HepG2 (cell line): ENCODE data around the gene GTF3C5. TPM values are rescaled to one million over a fixed set of nuclear protein-coding genes. Genes with fewer than 3 reads are reported as not detected.
"Not testable (repeated sequence)": the region's sequence is repeated elsewhere in the genome, so short reads cannot be mapped to it uniquely, and the experiment has no call there.

Experiments used
- ATAC-seq: fragments of 200-7000 bp; cut with Tn5 transposase; 3 replicates; pipeline ENCODE4 v1.9.1; 2020; ENCODE audit warnings: mild to moderate bottlenecking, moderate library complexity
- BruUV-seq: library from RNA; stranded (reverse); fragments of 400-500 nt; replicated peaks from 2 replicates; lab custom pipeline; 2021; lab: Mats Ljungman, UMichigan
- CTCF ChIA-PET: fragments of 300-600 bp; formaldehyde crosslinking; extraction: SDS; loops from one replicate; lab custom pipeline; 2021; ENCODE audit warnings: low total read pairs, inconsistent platforms, low intra/inter-chr PET ratio; lab: Yijun Ruan, JAX
- POLR2A ChIA-PET: fragments of 350-600 bp; sonication (Branson Sonifier 250); formaldehyde crosslinking; loops from one replicate; lab custom pipeline; 2020; ENCODE audit warnings: antibody characterized with exemption, inconsistent platforms; lab: Yijun Ruan, JAX
- DNase-seq: peaks from one replicate; pipeline ENCODE4 v3.0.0-alpha.2; 2015; ENCODE audit warnings: low spot score
- FAIRE-seq: peaks from 3 replicates; lab custom pipeline; 2011; peaks lifted over from hg19 to GRCh38; lab: Jason Lieb, UNC
- H2AFZ ChIP-seq: one replicate; pipeline ENCODE4 v1.6.1; 2011; ENCODE audit warnings: low read length, inconsistent platforms
- H3K27ac ChIP-seq: fragments of 300-600 bp; 3 replicates; pipeline ENCODE4 v1.8.0; 2011; ENCODE audit warnings: mixed run types, mild to moderate bottlenecking, mixed read lengths, low read length, inconsistent platforms; ENCODE audit not compliant: insufficient read depth; ENCODE audit errors: extremely low read length
- H3K27me3 ChIP-seq, 2 experiments: fragments of 200-600 bp in 1 of 2; 2 replicates in 1 of 2; 3 replicates in 1 of 2; pipeline versions ENCODE4 v1.6.0 to v1.8.0; 2011; ENCODE audit warnings: low read length in 2 of 2, mild to moderate bottlenecking in 2 of 2, moderate library complexity in 2 of 2, inconsistent platforms in 1 of 2; ENCODE audit not compliant: insufficient read depth in 2 of 2, control insufficient read depth in 1 of 2
- H3K36me3 ChIP-seq, 2 experiments: fragments of 200-600 bp in 1 of 2; replicated peaks in 1 of 2; 2 replicates in 1 of 2; 3 replicates in 1 of 2; pipeline versions ENCODE4 v1.5.1 to v1.8.0; 2011; ENCODE audit warnings: low read length in 2 of 2, inconsistent platforms in 1 of 2; ENCODE audit not compliant: insufficient read depth in 2 of 2, control insufficient read depth in 1 of 2
- H3K4me1 ChIP-seq: 2 replicates; pipeline ENCODE4 v1.5.1; 2012; ENCODE audit warnings: low read length, inconsistent platforms; ENCODE audit not compliant: insufficient read depth
- H3K4me2 ChIP-seq: 2 replicates; pipeline ENCODE4 v1.6.0; 2011; ENCODE audit warnings: low read depth, low read length, inconsistent platforms
- H3K4me3 ChIP-seq, 3 experiments: fragments of 200-600 bp in 1 of 3; sonication (generic), shearing (Covaris generic) in 1 of 3; replicated peaks in 1 of 3; 2 replicates each; pipeline ENCODE4 v1.5.1; 2011 to 2016; ENCODE audit warnings: low read length in 3 of 3, inconsistent platforms in 2 of 3, low read depth in 2 of 3, mild to moderate bottlenecking in 2 of 3, control low read depth in 1 of 3, mixed read lengths in 1 of 3; ENCODE audit not compliant: insufficient read depth in 1 of 3
- H3K79me2 ChIP-seq: one replicate; pipeline ENCODE4 v1.6.1; 2011; ENCODE audit warnings: low read length, inconsistent platforms; ENCODE audit not compliant: insufficient read depth
- H3K9ac ChIP-seq: 2 replicates; pipeline ENCODE4 v1.6.0; 2011; ENCODE audit warnings: mild to moderate bottlenecking, low read depth, low read length, inconsistent platforms; ENCODE audit not compliant: insufficient read depth
- H3K9me3 ChIP-seq: 2 replicates; pipeline ENCODE4 v1.5.1; 2012; ENCODE audit warnings: mild to moderate bottlenecking, low read length
- H4K20me1 ChIP-seq: 2 replicates; pipeline ENCODE4 v1.6.0; 2011; ENCODE audit warnings: inconsistent platforms, mild to moderate bottlenecking, low read length, moderate library complexity; ENCODE audit not compliant: insufficient read depth
- RXRA ChIP-seq: sonication (generic); formaldehyde crosslinking; IDR thresholded peaks from 2 replicates; pipeline ENCODE4 v1.5.1; 2020; ENCODE audit warnings: missing genetic modification reagents
- whole genome bisulfite sequencing: methylation state at CpG from one replicate; pipeline ENCODE4 v1.1.6; 2017; ENCODE audit warnings: low lambda C conversion rate; 5-methylcytosine and 5-hydroxymethylcytosine counted together
- in situ Hi-C: cut with HindIII; loops from 2 replicates; pipeline ENCODE4 v1.10.0; 2017; ENCODE audit warnings: low pct_unique_long_range_greater_than_20kb; ENCODE audit not compliant: extremely low pct_ligation_motif_present
- intact Hi-C: fragments of 100-400 bp; cut with micrococcal nuclease; formaldehyde crosslinking; loops from one replicate; pipeline ENCODE4 v1.10.0; 2022; ENCODE audit not compliant: unreplicated experiment
- polyA plus RNA-seq, 8 experiments: library from polyadenylated mRNA; depleted of rRNA in 3 of 8; stranded (reverse) in 7 of 8; unstranded in 1 of 8; fragments of >200 nt; fragmentation: Illumina TruSeq in 4 of 8; extraction: Trizol in 4 of 8; gene quantifications; 2 replicates each; pipeline versions ENCODE4 v1.2.1 to v1.2.3, GENCODE V29; 2011 to 2016; ENCODE audit warnings: low read depth in 4 of 8, missing spikeins in 1 of 8, mixed read lengths in 1 of 8; ENCODE audit not compliant: insufficient read depth in 1 of 8
- total RNA-seq, 5 experiments: library from RNA; depleted of rRNA; stranded (reverse); fragments of >200 nt; fragmentation: Illumina TruSeq; extraction: Trizol; gene quantifications; 2 replicates each; pipeline ENCODE4 v1.2.3, GENCODE V29; 2016; ENCODE audit warnings: low read depth in 1 of 5
- TF ChIP-seq, protein P1 (sequence below): sonication (generic); formaldehyde crosslinking; IDR thresholded peaks from 2 replicates; pipeline ENCODE4 v1.4.0; 2020; ENCODE audit warnings: missing genetic modification reagents
- TF ChIP-seq, protein P2 (sequence below): sonication (generic); formaldehyde crosslinking; IDR thresholded peaks from 2 replicates; pipeline ENCODE4 v1.5.1; 2020; ENCODE audit warnings: mild to moderate bottlenecking, missing genetic modification reagents, moderate library complexity
- TF ChIP-seq, protein P3 (sequence below): sonication (generic); formaldehyde crosslinking; IDR thresholded peaks from 2 replicates; pipeline ENCODE4 v1.4.0; 2020; ENCODE audit warnings: missing genetic modification reagents
- TF ChIP-seq, protein P4 (sequence below): sonication (generic); formaldehyde crosslinking; IDR thresholded peaks from 2 replicates; pipeline ENCODE4 v1.4.0; 2020; ENCODE audit warnings: missing genetic modification reagents, borderline replicate concordance

The GTF3C5 gene
- total and polyA plus RNA-seq, 2 of the 13 experiments (the other 11 are each of a cell fraction or from before 2014, with no cell fraction given), result 66.9 to 92.6 TPM

DNA sequence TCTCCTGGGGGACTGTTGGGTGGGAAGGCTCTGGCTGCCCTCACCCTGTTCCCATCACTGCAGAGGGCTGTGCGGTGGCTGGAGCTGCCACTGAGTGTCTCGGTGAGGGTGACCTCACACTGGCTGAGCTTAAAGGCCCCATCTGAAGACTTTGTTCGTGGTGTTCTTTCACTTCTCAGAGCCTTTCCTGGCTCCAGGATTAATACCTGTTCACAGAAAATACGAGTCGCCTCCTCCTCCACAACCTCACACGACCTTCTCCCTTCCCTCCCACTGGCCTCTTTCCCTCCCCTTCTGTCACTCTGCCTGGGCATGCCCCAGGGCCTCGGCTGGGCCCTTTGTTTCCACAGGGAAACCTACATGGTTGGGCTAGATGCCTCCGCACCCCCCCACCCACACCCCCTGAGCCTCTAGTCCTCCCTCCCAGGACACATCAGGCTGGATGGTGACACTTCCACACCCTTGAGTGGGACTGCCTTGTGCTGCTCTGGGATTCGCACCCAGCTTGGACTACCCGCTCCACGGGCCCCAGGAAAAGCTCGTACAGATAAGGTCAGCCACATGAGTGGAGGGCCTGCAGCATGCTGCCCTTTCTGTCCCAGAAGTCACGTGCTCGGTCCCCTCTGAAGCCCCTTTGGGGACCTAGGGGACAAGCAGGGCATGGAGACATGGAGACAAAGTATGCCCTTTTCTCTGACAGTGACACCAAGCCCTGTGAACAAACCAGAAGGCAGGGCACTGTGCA lies 30.4 kb downstream of the GTF3C5 start:
- CTCF ChIA-PET, H3K4me3 ChIP-seq, H2AFZ ChIP-seq, BruUV-seq, H3K79me2 ChIP-seq, H4K20me1 ChIP-seq, H3K4me2 ChIP-seq, H3K27me3 ChIP-seq, intact Hi-C loops, H3K9me3 ChIP-seq, in situ Hi-C loops: not testable (repeated sequence)
- FAIRE-seq (peak; percentile 77), DNase-seq (peak; percentile 20), ATAC-seq (peak; percentile 71)
- TF ChIP-seq, protein P1, sequence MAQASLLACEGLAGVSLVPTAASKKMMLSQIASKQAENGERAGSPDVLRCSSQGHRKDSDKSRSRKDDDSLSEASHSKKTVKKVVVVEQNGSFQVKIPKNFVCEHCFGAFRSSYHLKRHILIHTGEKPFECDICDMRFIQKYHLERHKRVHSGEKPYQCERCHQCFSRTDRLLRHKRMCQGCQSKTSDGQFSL (CRISPR knock-in tag), result peak; percentile 62
- TF ChIP-seq, protein P2, sequence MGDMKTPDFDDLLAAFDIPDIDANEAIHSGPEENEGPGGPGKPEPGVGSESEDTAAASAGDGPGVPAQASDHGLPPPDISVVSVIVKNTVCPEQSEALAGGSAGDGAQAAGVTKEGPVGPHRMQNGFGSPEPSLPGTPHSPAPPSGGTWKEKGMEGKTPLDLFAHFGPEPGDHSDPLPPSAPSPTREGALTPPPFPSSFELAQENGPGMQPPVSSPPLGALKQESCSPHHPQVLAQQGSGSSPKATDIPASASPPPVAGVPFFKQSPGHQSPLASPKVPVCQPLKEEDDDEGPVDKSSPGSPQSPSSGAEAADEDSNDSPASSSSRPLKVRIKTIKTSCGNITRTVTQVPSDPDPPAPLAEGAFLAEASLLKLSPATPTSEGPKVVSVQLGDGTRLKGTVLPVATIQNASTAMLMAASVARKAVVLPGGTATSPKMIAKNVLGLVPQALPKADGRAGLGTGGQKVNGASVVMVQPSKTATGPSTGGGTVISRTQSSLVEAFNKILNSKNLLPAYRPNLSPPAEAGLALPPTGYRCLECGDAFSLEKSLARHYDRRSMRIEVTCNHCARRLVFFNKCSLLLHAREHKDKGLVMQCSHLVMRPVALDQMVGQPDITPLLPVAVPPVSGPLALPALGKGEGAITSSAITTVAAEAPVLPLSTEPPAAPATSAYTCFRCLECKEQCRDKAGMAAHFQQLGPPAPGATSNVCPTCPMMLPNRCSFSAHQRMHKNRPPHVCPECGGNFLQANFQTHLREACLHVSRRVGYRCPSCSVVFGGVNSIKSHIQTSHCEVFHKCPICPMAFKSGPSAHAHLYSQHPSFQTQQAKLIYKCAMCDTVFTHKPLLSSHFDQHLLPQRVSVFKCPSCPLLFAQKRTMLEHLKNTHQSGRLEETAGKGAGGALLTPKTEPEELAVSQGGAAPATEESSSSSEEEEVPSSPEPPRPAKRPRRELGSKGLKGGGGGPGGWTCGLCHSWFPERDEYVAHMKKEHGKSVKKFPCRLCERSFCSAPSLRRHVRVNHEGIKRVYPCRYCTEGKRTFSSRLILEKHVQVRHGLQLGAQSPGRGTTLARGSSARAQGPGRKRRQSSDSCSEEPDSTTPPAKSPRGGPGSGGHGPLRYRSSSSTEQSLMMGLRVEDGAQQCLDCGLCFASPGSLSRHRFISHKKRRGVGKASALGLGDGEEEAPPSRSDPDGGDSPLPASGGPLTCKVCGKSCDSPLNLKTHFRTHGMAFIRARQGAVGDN (CRISPR knock-in tag), result peak; percentile 52
- TF ChIP-seq RXRA (CRISPR knock-in tag), result 0 out of 2 replicates have a peak, but pooled peaks have one; percentile 22
- TF ChIP-seq, protein P3, sequence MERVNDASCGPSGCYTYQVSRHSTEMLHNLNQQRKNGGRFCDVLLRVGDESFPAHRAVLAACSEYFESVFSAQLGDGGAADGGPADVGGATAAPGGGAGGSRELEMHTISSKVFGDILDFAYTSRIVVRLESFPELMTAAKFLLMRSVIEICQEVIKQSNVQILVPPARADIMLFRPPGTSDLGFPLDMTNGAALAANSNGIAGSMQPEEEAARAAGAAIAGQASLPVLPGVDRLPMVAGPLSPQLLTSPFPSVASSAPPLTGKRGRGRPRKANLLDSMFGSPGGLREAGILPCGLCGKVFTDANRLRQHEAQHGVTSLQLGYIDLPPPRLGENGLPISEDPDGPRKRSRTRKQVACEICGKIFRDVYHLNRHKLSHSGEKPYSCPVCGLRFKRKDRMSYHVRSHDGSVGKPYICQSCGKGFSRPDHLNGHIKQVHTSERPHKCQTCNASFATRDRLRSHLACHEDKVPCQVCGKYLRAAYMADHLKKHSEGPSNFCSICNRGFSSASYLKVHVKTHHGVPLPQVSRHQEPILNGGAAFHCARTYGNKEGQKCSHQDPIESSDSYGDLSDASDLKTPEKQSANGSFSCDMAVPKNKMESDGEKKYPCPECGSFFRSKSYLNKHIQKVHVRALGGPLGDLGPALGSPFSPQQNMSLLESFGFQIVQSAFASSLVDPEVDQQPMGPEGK (CRISPR knock-in tag), result peak; percentile 49
- TF ChIP-seq, protein P4, sequence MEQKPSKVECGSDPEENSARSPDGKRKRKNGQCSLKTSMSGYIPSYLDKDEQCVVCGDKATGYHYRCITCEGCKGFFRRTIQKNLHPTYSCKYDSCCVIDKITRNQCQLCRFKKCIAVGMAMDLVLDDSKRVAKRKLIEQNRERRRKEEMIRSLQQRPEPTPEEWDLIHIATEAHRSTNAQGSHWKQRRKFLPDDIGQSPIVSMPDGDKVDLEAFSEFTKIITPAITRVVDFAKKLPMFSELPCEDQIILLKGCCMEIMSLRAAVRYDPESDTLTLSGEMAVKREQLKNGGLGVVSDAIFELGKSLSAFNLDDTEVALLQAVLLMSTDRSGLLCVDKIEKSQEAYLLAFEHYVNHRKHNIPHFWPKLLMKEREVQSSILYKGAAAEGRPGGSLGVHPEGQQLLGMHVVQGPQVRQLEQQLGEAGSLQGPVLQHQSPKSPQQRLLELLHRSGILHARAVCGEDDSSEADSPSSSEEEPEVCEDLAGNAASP (CRISPR knock-in tag), result peak; percentile 57; the same call in 1 of the 2 replicates
- 38% methylated on average over 7 of the region's 14 CpGs for WGBS
- POLR2A ChIA-PET, result interaction anchor here (0.6 to 1.3 kb wide), 2 partner anchors 15 to 31 kb away, joined by 3 to 6 read pairs; partner anchors contain the start of gene GTF3C5
- H3K9ac ChIP-seq, result 0 out of 2 replicates have a peak overlapping the region, but pooled peaks have one; percentile 34
- H3K27ac ChIP-seq, result peak overlapping the region; percentile 44
- H3K4me1 ChIP-seq, result peaks cover 34% of the 10 kb centered on the region
- H3K36me3 ChIP-seq, result peaks cover 8 to 12% of the 10 kb centered on the region in 2 experiments; a peak in 4 of 5 replicates
